Measurements from ENCODE around the gene SS18L1. TPM values are rescaled to one million over a fixed set of nuclear protein-coding genes. Genes with fewer than 3 reads are reported as not detected.

SS18L1 gene
- total RNA-seq, 1 experiment from 2014 or later: 34.7 TPM

DNA sequence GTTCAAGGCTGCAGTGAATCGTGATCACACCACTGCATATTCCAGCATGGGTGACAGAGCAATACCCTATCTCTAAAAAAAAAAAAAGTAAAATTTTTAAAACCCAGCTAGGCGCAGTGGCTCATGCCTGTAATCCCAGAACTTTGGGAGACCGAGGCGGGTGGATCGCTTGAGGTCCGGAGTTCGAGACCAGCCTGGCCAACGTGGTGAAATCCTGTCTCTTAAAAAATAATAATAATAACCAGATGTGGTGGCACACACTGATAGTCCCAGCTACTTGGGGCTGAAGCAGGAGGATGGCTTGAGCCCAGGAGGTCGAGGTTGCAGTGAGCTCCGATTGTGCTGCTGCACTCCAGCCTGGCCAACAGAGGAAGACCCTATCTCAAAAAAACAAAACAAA is 52.7 kb downstream of the SS18L1 start:
- POLR2A ChIA-PET (ENCODE audit: low non-redundant PET): no interaction called here

DNA sequence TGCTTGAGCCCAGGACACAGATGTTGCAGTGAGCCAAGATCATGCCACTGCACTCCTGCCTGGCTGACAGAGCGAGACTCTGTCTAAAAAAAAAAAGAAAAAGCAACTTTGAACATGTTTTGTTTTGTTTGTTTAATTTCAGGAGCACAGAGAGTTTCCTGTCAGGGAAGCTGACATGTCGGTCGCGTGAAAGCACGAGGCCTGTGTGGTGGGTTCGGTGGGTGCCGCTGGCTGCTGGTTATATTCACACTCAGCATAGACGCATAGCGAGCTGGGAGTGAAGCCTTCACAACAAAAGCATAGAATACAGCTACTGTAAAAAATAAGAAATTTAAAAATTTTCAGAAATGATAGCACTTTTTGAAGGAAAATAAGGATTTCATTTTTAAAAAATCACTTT is 53.7 kb downstream of the SS18L1 start:
- peaks cover 45% of the 10 kb centered on the region for H3K36me3 ChIP-seq (ENCODE audit: insufficient read depth, low read length, poor library complexity, severe bottlenecking)
- POLR2A ChIA-PET (ENCODE audit: low non-redundant PET): no interaction called here
- no peak for TF ChIP-seq EZH2 (IDR thresholded peaks at IDR 0.05; ENCODE audit: borderline replicate concordance, low read depth, low read length, poor library complexity, severe bottlenecking)
- TF ChIP-seq, protein P1, sequence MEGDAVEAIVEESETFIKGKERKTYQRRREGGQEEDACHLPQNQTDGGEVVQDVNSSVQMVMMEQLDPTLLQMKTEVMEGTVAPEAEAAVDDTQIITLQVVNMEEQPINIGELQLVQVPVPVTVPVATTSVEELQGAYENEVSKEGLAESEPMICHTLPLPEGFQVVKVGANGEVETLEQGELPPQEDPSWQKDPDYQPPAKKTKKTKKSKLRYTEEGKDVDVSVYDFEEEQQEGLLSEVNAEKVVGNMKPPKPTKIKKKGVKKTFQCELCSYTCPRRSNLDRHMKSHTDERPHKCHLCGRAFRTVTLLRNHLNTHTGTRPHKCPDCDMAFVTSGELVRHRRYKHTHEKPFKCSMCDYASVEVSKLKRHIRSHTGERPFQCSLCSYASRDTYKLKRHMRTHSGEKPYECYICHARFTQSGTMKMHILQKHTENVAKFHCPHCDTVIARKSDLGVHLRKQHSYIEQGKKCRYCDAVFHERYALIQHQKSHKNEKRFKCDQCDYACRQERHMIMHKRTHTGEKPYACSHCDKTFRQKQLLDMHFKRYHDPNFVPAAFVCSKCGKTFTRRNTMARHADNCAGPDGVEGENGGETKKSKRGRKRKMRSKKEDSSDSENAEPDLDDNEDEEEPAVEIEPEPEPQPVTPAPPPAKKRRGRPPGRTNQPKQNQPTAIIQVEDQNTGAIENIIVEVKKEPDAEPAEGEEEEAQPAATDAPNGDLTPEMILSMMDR (conservative IDR thresholded peaks at IDR 0.05; ENCODE audit: low read depth, low read length): no peak

More for the DNA sequence above, 52.7 kb downstream of the SS18L1 start:
- TF ChIP-seq, protein P1 (conservative IDR thresholded peaks at IDR 0.05; ENCODE audit: low read depth, low read length): no peak
- no peak for TF ChIP-seq EZH2 (IDR thresholded peaks at IDR 0.05; ENCODE audit: borderline replicate concordance, low read depth, low read length, poor library complexity, severe bottlenecking)
- peaks cover 45% of the 10 kb centered on the region for H3K36me3 ChIP-seq (ENCODE audit: insufficient read depth, low read length, poor library complexity, severe bottlenecking)
- DNase-seq (ENCODE audit: low spot score): no peak
- no TSS peak for BruUV-seq (replicated peaks)
- H3K9me3 ChIP-seq (ENCODE audit: low read depth, low read length, poor library complexity, severe bottlenecking): no peaks in the 10 kb centered on the region
- no peak overlapping the region for H3K4me3 ChIP-seq (ENCODE audit: low read depth, low read length, poor library complexity, severe bottlenecking)
- no peaks in the 10 kb centered on the region for H3K27me3 ChIP-seq (replicated peaks; ENCODE audit: insufficient read depth, low read depth, low read length, poor library complexity)
- CTCF ChIA-PET: no interaction called here
- no peak overlapping the region for H3K27ac ChIP-seq (ENCODE audit: low read depth, low read length, poor library complexity, severe bottlenecking)
- intact Hi-C loops (cut with micrococcal nuclease; ENCODE audit: unreplicated experiment): no loop called here
- H3K4me1 ChIP-seq (ENCODE audit: insufficient read depth, low read length, poor library complexity, severe bottlenecking): peaks cover 8% of the 10 kb centered on the region

DNA sequence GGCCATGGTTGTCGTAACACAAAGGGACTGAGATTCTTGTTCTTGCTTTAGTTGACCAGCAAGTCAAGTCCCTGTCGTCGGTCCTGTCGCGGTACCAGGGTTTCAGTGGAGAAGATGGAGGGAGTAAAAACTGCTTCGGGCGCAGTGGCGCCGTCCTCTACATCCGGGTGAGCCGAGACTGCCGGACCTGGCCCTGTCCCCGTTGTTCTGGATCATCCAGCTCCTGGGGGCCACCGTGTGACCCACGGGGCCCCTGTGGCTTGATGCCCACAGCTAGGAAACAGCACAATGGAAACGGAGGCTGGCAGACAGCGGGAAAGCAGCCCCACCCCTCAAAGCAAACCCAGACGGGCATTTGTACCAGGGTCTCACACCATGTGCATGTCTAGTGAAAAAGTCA is 54.2 kb downstream of the SS18L1 start:
- H3K4me1 ChIP-seq (ENCODE audit: insufficient read depth, low read length, poor library complexity, severe bottlenecking): peaks cover 21% of the 10 kb centered on the region
- DNase-seq (ENCODE audit: low spot score): no peak
- POLR2A ChIA-PET (ENCODE audit: low non-redundant PET): no interaction called here
- H3K36me3 ChIP-seq (ENCODE audit: insufficient read depth, low read length, poor library complexity, severe bottlenecking): peaks cover 45% of the 10 kb centered on the region
- H3K27ac ChIP-seq (ENCODE audit: low read depth, low read length, poor library complexity, severe bottlenecking): peak overlapping the region; percentile 5
- intact Hi-C loops (cut with micrococcal nuclease; ENCODE audit: unreplicated experiment): no loop called here
- no peaks in the 10 kb centered on the region for H3K9me3 ChIP-seq (ENCODE audit: low read depth, low read length, poor library complexity, severe bottlenecking)
- H3K4me3 ChIP-seq (ENCODE audit: low read depth, low read length, poor library complexity, severe bottlenecking): no peak overlapping the region
- H3K27me3 ChIP-seq (replicated peaks; ENCODE audit: insufficient read depth, low read depth, low read length, poor library complexity): no peaks in the 10 kb centered on the region
- no TSS peak for BruUV-seq (replicated peaks)
- TF ChIP-seq, protein P1 (conservative IDR thresholded peaks at IDR 0.05; ENCODE audit: low read depth, low read length): no peak
- no peak for TF ChIP-seq EZH2 (IDR thresholded peaks at IDR 0.05; ENCODE audit: borderline replicate concordance, low read depth, low read length, poor library complexity, severe bottlenecking)
- CTCF ChIA-PET: no interaction called here

More for the DNA sequence above, 53.7 kb downstream of the SS18L1 start:
- Histone ChIP-seq H3K9me3 (ENCODE audit: low read depth, low read length, poor library complexity, severe bottlenecking) (no peaks in the 10 kb centered on the region), H3K4me3 (ENCODE audit: low read depth, low read length, poor library complexity, severe bottlenecking) (no peak overlapping the region), H3K4me1 (ENCODE audit: insufficient read depth, low read length, poor library complexity, severe bottlenecking) (peaks cover 18% of the 10 kb centered on the region), H3K27ac (ENCODE audit: low read depth, low read length, poor library complexity, severe bottlenecking) (no peak overlapping the region), H3K27me3 (replicated peaks; ENCODE audit: insufficient read depth, low read depth, low read length, poor library complexity) (no peaks in the 10 kb centered on the region)
- no peak for DNase-seq (ENCODE audit: low spot score)
- no TSS peak for BruUV-seq (replicated peaks)
- CTCF ChIA-PET: no interaction called here
- intact Hi-C loops (cut with micrococcal nuclease; ENCODE audit: unreplicated experiment): no loop called here

All from A673 (cell line).